PC-3 (cell line): Measurements from ENCODE around the gene AP4S1.

Source experiments
- EZH2phosphoT487 ChIP-seq: fragments of 300-600 bp; sonication (generic); IDR thresholded peaks from 2 replicates; pipeline ENCODE4 v1.6.1; 2018; ENCODE audit warnings: mild to moderate bottlenecking, antibody characterized with exemption, low read length, borderline replicate concordance
- TF ChIP-seq, protein P1 (sequence below): fragments of 300-600 bp; sonication (generic); conservative IDR thresholded peaks from 2 replicates; pipeline ENCODE4 v1.5.1; 2017; ENCODE audit warnings: antibody characterized with exemption, low read depth, mild to moderate bottlenecking, low read length

DNA sequence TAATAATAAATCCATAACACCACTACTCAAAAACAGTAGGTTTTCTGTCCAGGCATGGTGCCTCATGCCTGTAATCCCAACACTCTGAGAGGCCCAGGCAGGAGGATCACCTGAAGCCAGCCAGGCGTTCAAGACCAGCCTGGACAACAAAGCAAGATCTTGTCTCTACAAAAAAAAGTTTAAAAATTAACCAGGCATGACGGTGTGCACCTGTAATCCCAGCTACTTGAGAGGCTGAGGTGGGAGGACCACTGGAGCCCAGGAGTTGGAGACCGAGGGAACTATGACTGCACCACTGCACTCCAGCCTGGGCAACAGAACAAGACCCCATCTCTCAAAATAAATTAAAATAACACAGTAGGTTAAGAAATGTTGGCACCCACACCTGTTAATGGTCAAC lies 44.5 kb upstream of the AP4S1 start:
- TF ChIP-seq, protein P1, sequence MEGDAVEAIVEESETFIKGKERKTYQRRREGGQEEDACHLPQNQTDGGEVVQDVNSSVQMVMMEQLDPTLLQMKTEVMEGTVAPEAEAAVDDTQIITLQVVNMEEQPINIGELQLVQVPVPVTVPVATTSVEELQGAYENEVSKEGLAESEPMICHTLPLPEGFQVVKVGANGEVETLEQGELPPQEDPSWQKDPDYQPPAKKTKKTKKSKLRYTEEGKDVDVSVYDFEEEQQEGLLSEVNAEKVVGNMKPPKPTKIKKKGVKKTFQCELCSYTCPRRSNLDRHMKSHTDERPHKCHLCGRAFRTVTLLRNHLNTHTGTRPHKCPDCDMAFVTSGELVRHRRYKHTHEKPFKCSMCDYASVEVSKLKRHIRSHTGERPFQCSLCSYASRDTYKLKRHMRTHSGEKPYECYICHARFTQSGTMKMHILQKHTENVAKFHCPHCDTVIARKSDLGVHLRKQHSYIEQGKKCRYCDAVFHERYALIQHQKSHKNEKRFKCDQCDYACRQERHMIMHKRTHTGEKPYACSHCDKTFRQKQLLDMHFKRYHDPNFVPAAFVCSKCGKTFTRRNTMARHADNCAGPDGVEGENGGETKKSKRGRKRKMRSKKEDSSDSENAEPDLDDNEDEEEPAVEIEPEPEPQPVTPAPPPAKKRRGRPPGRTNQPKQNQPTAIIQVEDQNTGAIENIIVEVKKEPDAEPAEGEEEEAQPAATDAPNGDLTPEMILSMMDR: no peak
- no peak for TF ChIP-seq EZH2phosphoT487
